Stimulated activated effector memory CD8-positive, alpha-beta T cell treated with anti-CD3 and anti-CD28 coated beads, Interleukin-12 subunit alpha, Interleukin-12 subunit beta, amount 100 ng/mL, for 72 hours (primary cell): ENCODE results near the gene CRB1.

Experiments
- ATAC-seq: fragments of 150-1000 bp; cut with Tn5 transposase; 2 replicates; pipeline ENCODE4 v1.10.0; 2021
- DNase-seq, 2 donors: peaks; one replicate each; pipeline ENCODE4 v3.0.0; 2021 to 2022; ENCODE audit warnings: low spot score in 2 of 2
- H3K27ac Mint-ChIP-seq: one replicate; pipeline ENCODE4 v1.8.0; 2022; ENCODE audit warnings: mild to moderate bottlenecking, mixed read lengths
- H3K36me3 Mint-ChIP-seq: one replicate; pipeline ENCODE4 v1.8.0; 2022; ENCODE audit warnings: mild to moderate bottlenecking, mixed read lengths
- H3K4me1 Mint-ChIP-seq: one replicate; pipeline ENCODE4 v1.8.0; 2022; ENCODE audit warnings: mixed read lengths
- H3K4me3 Mint-ChIP-seq: one replicate; pipeline ENCODE4 v1.8.0; 2022; ENCODE audit warnings: mild to moderate bottlenecking, mixed read lengths
- H3K9me3 Mint-ChIP-seq: one replicate; pipeline ENCODE4 v1.8.0; 2022; ENCODE audit warnings: mixed read lengths

The CRB1 gene

DNA sequence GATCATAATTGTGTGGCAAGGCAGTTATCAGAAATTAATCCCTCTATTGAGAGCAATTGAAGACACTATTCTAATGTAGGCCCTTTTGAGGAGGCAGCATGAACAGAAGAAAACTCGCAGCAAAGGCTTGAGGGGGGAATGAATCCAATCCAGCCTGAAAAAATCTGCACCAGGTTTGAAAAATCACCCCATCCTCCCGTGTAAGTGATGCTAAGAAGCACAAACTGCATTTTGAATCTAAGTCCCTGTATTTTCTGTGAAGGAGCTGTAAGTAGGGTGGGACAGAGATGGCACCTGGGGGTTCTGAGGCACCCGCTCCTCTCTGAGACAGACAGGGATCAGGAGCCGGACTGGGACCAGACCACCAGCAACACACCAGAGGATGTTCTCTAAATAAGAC lies at the start of gene CRB1:
Gene CRB1, plus strand, starts transcription at position 241 of the 400 bp plus-strand sequence. CDS start 161 bp downstream, outside the sequence.
- H3K9me3 Mint-ChIP-seq: no peaks in the 10 kb centered on the region
- no peak for ATAC-seq
- no peak for DNase-seq
- H3K27ac Mint-ChIP-seq: no peak within 1 kb of the TSS
- no peaks in the 10 kb centered on the region for H3K4me1 Mint-ChIP-seq
- no peak within 1 kb of the TSS for H3K4me3 Mint-ChIP-seq
- H3K36me3 Mint-ChIP-seq: no peaks in the 10 kb centered on the region

- ATAC-seq: peak; percentile 43
- H3K4me1 Mint-ChIP-seq: no peaks in the 10 kb centered on the region
- no peak overlapping the region for H3K4me3 Mint-ChIP-seq
- DNase-seq: no peak
- H3K9me3 Mint-ChIP-seq: peaks cover 7% of the 10 kb centered on the region
- H3K27ac Mint-ChIP-seq: no peak overlapping the region
- no peaks in the 10 kb centered on the region for H3K36me3 Mint-ChIP-seq
These were observed 49.2 kb upstream of the CRB1 start for GRCh38 chr1:197218857-197219256.

DNA sequence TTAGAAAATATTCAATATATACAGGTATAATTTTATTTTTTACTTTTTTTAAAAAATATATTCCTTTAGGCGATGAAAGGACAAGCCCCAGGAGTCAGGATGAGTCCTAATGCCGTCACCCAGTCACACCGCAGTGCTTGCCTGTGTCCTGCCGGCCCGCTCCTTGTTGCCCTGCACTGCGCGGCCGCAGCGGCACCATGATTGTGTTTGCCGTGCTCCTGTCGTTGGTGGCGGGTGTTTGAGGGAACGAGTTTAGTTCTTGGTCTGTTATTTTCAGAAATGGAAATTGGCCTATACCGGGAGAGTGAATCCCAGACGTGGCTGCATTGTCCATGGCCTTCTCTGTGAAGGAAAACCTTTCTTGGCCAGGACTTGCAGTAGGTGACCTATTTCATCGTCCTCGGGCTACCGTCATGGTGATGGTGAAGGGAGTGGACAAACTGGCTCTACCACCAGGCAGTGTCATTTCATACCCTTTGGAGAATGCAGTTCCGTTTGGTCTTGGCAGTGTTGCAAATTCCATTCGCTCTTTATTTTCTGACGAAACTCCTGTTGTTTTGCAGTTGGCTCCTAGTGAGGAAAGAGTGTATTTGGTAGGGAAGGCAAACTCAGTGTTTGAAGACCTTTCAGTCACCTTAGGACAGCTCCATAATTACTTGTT lies 45.9 kb upstream of the CRB1 start:
- no peaks in the 10 kb centered on the region for H3K4me1 Mint-ChIP-seq

GRCh38 chr1:197222780-197223179 lies 45.3 kb upstream of the CRB1 start:
- ATAC-seq (no peak), DNase-seq (no peak)
- Mint-ChIP-seq H3K27ac (no peak overlapping the region), H3K9me3 (no peaks in the 10 kb centered on the region), H3K4me3 (no peak overlapping the region), H3K36me3 (no peaks in the 10 kb centered on the region), H3K4me1 (no peaks in the 10 kb centered on the region)

More for the DNA sequence above, 45.9 kb upstream of the CRB1 start:
- ATAC-seq (no peak), DNase-seq (no peak)
- no peaks in the 10 kb centered on the region for H3K9me3 Mint-ChIP-seq
- H3K4me3 Mint-ChIP-seq: no peak overlapping the region
- H3K36me3 Mint-ChIP-seq: no peaks in the 10 kb centered on the region
- no peak overlapping the region for H3K27ac Mint-ChIP-seq

GRCh38 chr1:197224160-197224559 lies 43.9 kb upstream of the CRB1 start:
- no peaks in the 10 kb centered on the region for H3K9me3 Mint-ChIP-seq
- H3K4me3 Mint-ChIP-seq: no peak overlapping the region
- no peaks in the 10 kb centered on the region for H3K4me1 Mint-ChIP-seq
- DNase-seq: no peak
- no peaks in the 10 kb centered on the region for H3K36me3 Mint-ChIP-seq
- no peak for ATAC-seq
- no peak overlapping the region for H3K27ac Mint-ChIP-seq

- H3K36me3 Mint-ChIP-seq: no peaks in the 10 kb centered on the region
- ATAC-seq (no peak), DNase-seq (no peak)
- H3K4me3 Mint-ChIP-seq: no peak overlapping the region
- no peaks in the 10 kb centered on the region for H3K4me1 Mint-ChIP-seq
- no peaks in the 10 kb centered on the region for H3K9me3 Mint-ChIP-seq
- H3K27ac Mint-ChIP-seq: no peak overlapping the region
These were observed 42.4 kb upstream of the CRB1 start for GRCh38 chr1:197225611-197226010.

DNA sequence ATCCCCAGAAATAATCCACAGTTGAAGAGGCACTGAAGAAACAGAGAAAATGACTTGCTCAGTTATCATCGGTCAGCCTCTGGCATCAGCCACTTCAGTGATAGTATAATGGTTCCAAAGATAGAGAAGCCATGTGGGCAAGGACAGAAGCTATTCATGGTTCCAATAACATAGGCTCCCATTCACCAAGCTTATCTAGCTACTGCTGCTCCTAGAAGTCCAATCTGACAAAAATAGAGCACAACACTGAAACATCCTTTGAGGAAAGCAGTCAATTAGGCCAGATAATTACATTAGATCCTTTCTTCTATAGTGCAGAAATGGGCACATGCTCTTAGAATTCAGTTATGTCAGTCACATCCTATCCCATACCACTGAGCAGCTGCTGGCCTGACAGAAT lies 33.5 kb upstream of the CRB1 start:
- no peaks in the 10 kb centered on the region for H3K36me3 Mint-ChIP-seq
- DNase-seq (no peak), ATAC-seq (peak; percentile 34)
- H3K27ac Mint-ChIP-seq: no peak overlapping the region
- no peaks in the 10 kb centered on the region for H3K9me3 Mint-ChIP-seq
- H3K4me1 Mint-ChIP-seq: no peaks in the 10 kb centered on the region
- no peak overlapping the region for H3K4me3 Mint-ChIP-seq

- Mint-ChIP-seq H3K4me1 (no peaks in the 10 kb centered on the region), H3K27ac (no peak overlapping the region), H3K4me3 (no peak overlapping the region), H3K36me3 (no peaks in the 10 kb centered on the region), H3K9me3 (no peaks in the 10 kb centered on the region)
- DNase-seq: no peak
- ATAC-seq: peak; percentile 11
These were observed 32.7 kb upstream of the CRB1 start for GRCh38 chr1:197235355-197235754.

GRCh38 chr1:197247465-197247864 lies 20.6 kb upstream of the CRB1 start:
- no peaks in the 10 kb centered on the region for H3K36me3 Mint-ChIP-seq
- no peak for DNase-seq
- no peaks in the 10 kb centered on the region for H3K4me1 Mint-ChIP-seq
- no peaks in the 10 kb centered on the region for H3K9me3 Mint-ChIP-seq
- no peak for ATAC-seq
- H3K27ac Mint-ChIP-seq: no peak overlapping the region
- no peak overlapping the region for H3K4me3 Mint-ChIP-seq

DNA sequence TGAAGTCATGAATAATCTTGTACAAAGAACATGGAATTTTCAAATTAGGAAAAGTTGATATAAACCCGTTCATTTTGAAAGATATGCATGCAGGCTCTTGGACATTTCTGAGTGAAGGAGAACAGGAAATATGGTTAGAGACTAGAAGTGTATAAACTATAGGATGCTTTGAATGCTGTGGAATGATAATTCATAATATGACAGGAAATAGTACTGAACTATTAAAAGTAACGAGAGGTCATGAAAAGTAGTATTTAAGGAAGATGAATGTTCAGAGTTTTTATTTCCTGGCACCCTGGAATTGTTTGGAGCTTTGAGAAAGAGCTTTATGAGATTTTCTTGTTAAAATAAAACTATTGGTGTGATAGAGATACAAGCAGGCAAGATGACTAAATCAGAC lies 18.7 kb upstream of the CRB1 start:
- H3K27ac Mint-ChIP-seq: no peak overlapping the region
- DNase-seq (no peak), ATAC-seq (no peak)
- H3K4me1 Mint-ChIP-seq: no peaks in the 10 kb centered on the region
- H3K4me3 Mint-ChIP-seq: no peak overlapping the region
- no peaks in the 10 kb centered on the region for H3K36me3 Mint-ChIP-seq
- no peaks in the 10 kb centered on the region for H3K9me3 Mint-ChIP-seq

GRCh38 chr1:197250616-197251015 lies 17.4 kb upstream of the CRB1 start:
- DNase-seq: no peak
- Mint-ChIP-seq H3K4me3 (no peak overlapping the region), H3K27ac (no peak overlapping the region), H3K9me3 (no peaks in the 10 kb centered on the region), H3K36me3 (no peaks in the 10 kb centered on the region), H3K4me1 (no peaks in the 10 kb centered on the region)
- no peak for ATAC-seq

DNA sequence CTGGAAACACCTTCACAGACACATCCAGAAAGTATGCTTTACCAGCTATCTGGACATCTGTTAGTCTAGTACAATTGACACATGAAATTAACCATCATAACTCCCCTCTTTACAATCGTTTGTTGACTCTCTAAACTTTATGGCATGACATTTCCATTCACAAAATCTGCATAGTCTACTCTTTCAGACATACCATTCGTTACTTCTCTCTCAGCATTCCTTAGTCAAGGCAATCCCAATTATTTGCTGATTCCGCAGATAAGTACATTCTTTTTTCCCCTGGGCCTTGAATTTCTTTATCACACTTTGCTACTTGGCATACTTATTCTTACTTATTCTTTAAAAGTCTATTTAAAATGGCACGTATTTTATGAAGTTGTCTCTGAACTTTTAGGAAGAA lies 15.1 kb upstream of the CRB1 start:
- Mint-ChIP-seq H3K9me3 (no peaks in the 10 kb centered on the region), H3K27ac (no peak overlapping the region), H3K36me3 (no peaks in the 10 kb centered on the region), H3K4me1 (no peaks in the 10 kb centered on the region), H3K4me3 (no peak overlapping the region)
- no peak for ATAC-seq
- no peak for DNase-seq

DNA sequence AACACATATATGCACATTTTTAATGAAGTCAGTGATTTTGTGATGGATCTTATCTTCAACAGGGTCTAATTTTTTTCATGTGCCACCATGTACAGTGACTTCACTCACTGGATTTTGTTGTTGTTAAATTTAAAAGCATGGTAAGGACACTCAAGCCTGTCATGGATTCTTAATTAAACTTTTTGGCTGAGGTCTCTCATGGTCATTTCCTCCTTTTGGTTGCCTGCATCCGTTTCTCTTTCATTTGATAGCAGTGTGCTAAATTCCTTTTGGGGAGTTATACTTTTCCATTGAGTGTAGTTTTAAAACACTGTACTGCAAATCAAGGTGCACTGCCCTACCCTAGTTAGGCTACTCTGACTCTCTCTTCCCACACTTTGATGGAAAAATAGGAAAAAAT lies 13.2 kb upstream of the CRB1 start:
- no peaks in the 10 kb centered on the region for H3K9me3 Mint-ChIP-seq
- no peak overlapping the region for H3K4me3 Mint-ChIP-seq
- H3K36me3 Mint-ChIP-seq: no peaks in the 10 kb centered on the region
- H3K4me1 Mint-ChIP-seq: no peaks in the 10 kb centered on the region
- ATAC-seq: no peak
- H3K27ac Mint-ChIP-seq: no peak overlapping the region
- no peak for DNase-seq

DNA sequence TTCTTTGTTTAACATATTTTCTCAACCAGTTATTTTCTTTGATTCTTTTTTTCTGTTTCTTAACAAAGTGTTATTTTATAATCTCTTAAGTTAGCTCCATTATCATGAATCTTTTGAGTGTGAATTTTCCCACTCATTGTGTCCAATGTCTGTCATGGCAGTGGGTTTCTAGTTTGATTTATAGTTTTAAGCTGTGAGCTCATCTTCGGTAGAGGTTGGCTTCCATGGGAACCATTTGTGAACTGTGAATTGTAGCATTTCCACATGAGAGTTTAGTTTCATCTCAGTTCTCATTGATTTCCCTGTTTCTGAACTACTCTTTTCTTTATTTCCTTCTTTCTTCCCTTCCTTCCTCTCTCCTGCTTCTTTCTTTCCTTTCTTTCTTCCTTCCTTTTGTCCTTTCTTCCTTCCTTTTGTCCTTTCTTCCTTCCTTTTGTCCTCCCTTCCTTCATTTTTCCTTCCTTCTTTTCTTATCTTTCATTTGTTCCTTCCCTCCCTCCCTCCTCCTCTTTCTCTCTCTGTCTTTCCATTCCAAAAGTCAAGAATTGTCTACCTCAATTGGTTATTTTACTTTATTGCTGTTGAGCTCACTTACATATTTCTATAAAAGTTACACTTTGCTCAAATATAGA lies 3.0 kb upstream of the CRB1 start:
- no peak overlapping the region for H3K27ac Mint-ChIP-seq
- no peak for DNase-seq
- ATAC-seq: no peak
- no peaks in the 10 kb centered on the region for H3K9me3 Mint-ChIP-seq
- H3K4me1 Mint-ChIP-seq: no peaks in the 10 kb centered on the region
- H3K4me3 Mint-ChIP-seq: no peak overlapping the region
- no peaks in the 10 kb centered on the region for H3K36me3 Mint-ChIP-seq

DNA sequence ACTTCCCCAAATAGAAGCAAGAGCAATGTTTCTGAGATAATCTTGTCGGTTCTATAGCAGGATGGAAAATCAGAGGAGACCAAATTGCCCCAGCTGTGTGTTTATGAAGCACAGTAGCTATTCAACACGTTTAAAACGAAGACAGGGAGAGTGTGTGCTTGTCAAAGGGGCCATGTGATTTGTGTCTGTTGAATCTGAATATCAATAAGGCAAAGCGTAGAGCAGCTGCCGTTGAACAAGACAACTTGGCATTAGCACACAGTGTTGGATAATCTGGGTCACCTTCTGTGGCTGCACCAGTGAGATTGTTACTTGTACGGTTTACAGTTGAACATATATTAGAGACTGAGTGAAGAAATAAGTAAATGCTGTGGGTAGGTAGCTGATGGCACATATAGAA lies 1.0 kb downstream of the CRB1 start:
- Mint-ChIP-seq H3K4me1 (no peaks in the 10 kb centered on the region), H3K9me3 (no peaks in the 10 kb centered on the region), H3K4me3 (no peak overlapping the region), H3K36me3 (no peaks in the 10 kb centered on the region), H3K27ac (no peak overlapping the region)
- ATAC-seq: no peak
- no peak for DNase-seq

GRCh38 chr1:197272791-197273190 lies 4.7 kb downstream of the CRB1 start:
- H3K4me3 Mint-ChIP-seq: no peak overlapping the region
- peaks cover 6% of the 10 kb centered on the region for H3K4me1 Mint-ChIP-seq
- ATAC-seq (no peak), DNase-seq (no peak)
- no peaks in the 10 kb centered on the region for H3K36me3 Mint-ChIP-seq
- no peaks in the 10 kb centered on the region for H3K9me3 Mint-ChIP-seq
- H3K27ac Mint-ChIP-seq: no peak overlapping the region
